Measurements from ENCODE around the gene PPP4R2. TPM values are rescaled to one million over a fixed set of nuclear protein-coding genes. Genes with fewer than 3 reads are reported as not detected.

PPP4R2 gene
- polyA plus RNA-seq (ENCODE audit: insufficient read length): 50.8 TPM

GRCh38 chr3:72996473-72997333 is at the start of gene PPP4R2:
TSS of gene PPP4R2 (plus strand) at chr3:72996811. CDS start at chr3:72997038, 227 bp downstream.
- DNase-seq: peak; percentile 94

- DNase-seq: no peak
These were observed 48.7 kb upstream of the PPP4R2 start for GRCh38 chr3:72947715-72948490.

DNA sequence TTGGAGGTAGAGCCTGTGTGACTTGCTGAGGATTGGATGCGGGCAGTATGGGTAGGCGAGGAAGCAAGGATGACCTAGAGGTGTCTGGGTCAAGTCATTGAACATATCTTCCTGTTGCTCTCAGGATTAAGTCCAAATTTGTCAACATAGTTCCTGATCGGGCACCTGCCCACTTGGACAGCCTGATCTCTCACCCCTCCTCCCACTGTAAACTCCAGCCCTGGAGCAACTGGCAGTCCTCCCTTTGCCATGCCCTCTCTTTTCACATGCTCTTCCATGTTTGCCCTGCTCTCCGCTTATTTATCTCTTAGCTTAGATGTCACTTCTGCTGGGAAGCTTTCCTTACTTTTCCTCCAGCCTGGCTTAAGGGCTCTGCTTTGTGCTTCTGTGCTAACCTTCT is 47.6 kb upstream of the PPP4R2 start:
- no peak for DNase-seq

DNA sequence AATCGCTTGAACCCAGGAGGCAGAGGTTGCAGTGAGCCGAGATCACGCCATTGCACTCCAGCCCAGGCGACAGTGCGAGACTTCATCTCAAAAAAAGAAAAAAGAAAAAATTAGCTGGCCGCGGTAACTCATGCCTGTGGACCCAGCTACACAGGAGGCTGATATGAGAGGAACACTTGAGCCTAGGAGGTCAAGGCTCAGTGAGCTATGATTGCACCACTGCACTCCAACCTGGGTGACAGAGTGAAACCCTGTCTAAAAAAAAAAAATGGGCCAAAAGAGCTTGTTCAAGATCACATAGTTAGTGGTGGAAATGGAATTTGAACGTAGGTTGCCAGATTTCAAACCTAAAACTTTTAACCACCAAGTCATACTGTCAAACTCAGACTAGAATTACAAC is 46.2 kb upstream of the PPP4R2 start:
- no peak for DNase-seq

GRCh38 chr3:72950801-72951200 is 45.8 kb upstream of the PPP4R2 start:
- no peak for DNase-seq

- DNase-seq: no peak
These were observed 45.3 kb upstream of the PPP4R2 start for GRCh38 chr3:72951259-72951722.

DNA sequence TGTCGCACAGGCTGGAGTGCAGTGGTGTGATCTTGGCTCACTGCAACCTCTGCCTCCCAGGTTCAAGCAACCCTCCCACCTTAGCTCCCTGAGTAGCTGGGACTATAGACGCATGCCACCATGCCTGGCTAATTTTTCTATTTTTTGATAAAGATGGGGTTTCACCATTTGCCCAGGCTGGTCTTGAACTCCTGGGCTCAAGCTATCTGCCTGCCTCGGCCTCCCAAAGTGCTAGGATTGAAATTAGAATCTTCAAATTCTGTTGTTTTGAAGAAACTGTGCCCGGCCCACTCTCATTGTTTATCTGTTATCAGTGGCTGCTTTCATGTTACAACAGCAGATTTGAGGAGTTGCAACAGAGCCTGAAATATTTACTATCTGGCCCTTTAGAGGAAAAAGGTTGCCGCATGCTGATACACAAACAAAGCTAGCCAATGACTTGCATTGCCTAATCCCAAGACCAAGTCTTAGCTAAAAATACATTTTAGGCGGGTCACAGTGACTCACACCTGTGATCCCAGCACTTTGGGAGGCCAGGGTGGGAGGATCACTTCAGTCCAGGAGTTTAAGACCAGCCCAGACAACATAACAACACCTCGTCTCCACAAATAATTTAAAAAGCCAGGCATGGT is 43.2 kb upstream of the PPP4R2 start:
- DNase-seq: no peak

DNA sequence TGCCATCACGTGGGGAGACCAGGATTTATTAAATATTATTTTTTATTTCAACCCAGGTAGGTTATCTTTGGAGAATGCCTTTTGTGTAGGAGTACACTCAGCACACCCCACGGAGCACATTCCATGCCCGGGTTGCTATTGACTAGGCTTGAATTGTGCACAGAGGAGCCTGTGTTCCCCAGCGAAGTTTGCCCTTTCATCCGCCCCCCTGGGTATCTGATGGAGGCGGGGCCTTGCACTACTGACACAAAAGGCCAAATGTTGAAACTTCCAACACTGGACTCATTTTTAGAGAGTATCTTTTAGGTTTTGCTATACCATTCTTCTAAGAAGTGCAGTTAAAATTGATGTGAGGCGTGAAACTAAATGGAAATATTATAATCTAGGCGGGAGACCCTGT is 39.3 kb upstream of the PPP4R2 start:
- DNase-seq: no peak

- no peak for DNase-seq
These were observed 37.3 kb upstream of the PPP4R2 start for GRCh38 chr3:72959336-72959735.

GRCh38 chr3:72960812-72961518 is 35.6 kb upstream of the PPP4R2 start:
- no peak for DNase-seq

DNA sequence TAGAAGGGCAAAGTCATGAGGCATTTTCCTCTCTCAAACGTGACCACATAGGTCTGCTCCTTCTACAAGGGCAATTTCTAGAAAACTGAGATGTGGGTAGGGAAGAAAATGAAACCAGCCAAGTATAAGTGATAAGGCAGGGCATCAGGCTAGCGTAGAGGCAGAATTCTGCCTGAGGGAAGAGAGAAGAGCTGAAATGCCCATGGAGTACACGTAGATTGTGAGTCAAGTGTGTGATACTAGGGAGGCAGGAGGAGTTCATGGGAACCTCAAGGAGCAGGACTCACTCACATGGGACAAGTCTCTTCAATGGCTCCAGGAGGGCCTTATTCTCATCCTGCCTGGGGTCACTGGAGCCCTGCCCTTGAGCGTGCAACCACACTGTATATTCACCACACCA is 34.9 kb upstream of the PPP4R2 start:
- no peak for DNase-seq

DNA sequence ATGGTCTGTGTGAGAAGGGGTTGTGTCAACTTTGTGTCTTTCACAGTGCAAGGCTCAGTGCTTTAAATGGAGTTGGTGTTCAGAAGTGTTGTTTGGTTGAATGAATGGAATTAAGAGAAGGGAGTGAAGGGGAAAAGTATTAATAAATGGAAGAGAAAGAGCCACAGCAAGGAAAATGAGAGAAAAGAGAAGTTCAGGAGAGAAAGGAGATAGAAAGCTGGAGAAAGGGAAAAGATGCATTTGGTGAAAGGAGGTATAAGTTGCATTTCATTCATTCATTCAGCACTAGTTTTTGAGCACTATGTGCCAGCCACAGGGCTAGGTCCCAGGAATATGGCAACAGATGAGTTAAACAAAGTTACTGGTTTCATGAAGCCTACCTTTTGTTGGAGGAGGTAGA is 34.3 kb upstream of the PPP4R2 start:
- no peak for DNase-seq

GRCh38 chr3:72964633-72965032 is 32.0 kb upstream of the PPP4R2 start:
- DNase-seq: no peak

DNA sequence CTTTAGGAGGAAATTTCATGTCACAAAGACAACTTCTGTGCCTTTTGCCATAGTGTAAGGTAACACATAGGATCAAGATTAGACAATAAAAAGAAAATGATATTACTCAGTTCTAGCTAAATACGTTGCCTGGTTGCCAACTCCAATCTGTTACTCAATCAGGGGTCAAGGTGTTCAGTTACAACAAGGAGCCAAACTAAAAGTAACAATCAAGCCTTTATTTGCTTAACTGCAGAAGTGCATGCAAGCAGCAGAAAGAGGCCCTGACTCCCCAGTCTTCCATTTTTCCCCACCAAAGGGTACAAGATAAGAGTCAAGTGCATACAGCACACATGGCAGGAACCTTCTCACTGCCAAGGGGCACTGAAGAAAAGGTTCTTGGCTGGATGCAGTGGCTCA is 28.3 kb upstream of the PPP4R2 start:
- DNase-seq: no peak

GRCh38 chr3:72969766-72970165 is 26.8 kb upstream of the PPP4R2 start:
- DNase-seq: no peak

- no peak for DNase-seq
These were observed 25.7 kb upstream of the PPP4R2 start for GRCh38 chr3:72970942-72971341.

- DNase-seq: no peak
These were observed 23.9 kb upstream of the PPP4R2 start for GRCh38 chr3:72972706-72973030.

- no peak for DNase-seq
These were observed 23.4 kb upstream of the PPP4R2 start for GRCh38 chr3:72973031-72973723.

DNA sequence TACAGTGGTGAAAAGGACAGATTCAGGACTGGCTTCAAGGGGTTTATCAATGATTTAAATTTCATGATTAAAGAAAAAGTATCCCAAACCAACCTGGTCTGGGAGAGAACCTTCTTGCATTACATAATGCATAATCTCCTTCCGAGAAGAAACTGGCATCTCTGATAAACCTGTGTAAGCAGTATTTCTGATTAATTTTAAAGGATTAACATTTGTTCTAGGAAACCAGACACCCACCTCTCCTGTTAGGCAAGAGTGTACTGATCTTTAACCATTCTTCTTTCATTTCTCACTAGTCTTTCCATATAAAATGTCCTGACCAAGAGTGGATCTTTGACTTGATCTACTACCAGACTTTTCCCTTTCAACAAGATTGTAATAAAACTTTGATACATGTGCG is 22.8 kb upstream of the PPP4R2 start:
- no peak for DNase-seq

DNA sequence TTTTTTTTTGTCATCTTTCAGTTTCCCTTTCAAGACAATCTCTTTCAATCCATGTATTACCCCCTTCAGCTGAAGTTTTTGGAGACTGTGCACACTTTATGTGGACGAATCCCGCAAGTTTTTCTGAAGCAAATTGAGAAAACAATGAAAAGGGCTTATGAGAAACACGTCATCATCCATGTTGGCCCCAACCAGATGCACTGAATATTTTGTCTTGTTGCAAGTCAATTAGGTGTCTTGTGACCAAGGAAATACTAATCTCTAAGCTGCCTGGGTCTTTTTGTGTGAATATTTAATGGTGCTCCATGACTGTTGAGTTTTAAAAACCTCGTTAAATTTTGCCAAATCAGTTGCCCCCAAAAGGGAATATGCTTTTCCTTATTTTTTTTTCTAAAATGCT is 21.7 kb upstream of the PPP4R2 start:
- no peak for DNase-seq

DNA sequence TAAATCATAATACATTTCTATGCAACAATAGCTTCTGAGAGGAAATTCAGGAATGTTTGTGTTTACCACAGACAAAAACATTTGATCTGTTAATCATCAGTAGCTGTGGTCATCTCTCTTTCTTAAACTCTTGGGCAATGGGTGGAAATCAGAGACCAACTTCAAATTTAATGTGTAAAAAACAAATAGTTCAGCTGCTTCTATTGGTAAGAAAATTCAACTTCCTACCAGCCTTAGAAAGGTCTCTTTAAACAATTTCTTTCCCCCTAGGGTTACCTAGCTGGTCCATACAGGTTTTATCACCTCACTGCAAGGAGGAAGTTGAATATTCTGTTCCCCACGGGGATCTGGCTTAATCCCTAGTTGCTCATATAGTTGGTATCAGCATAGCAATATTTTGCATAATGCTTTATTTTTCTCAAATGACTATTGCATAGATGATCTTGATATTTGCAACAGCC is 20.3 kb upstream of the PPP4R2 start:
- DNase-seq: no peak

All from hindlimb muscle (tissue), 1 donor.